Stimulated activated CD8-positive, alpha-beta memory T cell treated with anti-CD3 and anti-CD28 coated beads, Interleukin-4, amount 100 ng/mL, for 1 hour (primary cell): ENCODE results near the gene STEAP3.

ENCODE experiments used
- DNase-seq, 2 donors: peaks; one replicate each; pipeline ENCODE4 v3.0.0-alpha.2; 2020; ENCODE audit warnings: low read depth in 2 of 2, low spot score in 1 of 2

The STEAP3 gene

GRCh38 chr2:119197529-119198239 is 25.9 kb upstream of the STEAP3 start:
- no peak for DNase-seq

GRCh38 chr2:119198240-119198840 is 25.3 kb upstream of the STEAP3 start:
- DNase-seq = no peak

- DNase-seq = no peak
Observed at GRCh38 chr2:119201815-119202214, 21.8 kb upstream of the STEAP3 start.

- DNase-seq = no peak
Observed at GRCh38 chr2:119202610-119203310, 20.9 kb upstream of the STEAP3 start.

- no peak for DNase-seq
Observed at GRCh38 chr2:119204525-119204924, 19.1 kb upstream of the STEAP3 start.

GRCh38 chr2:119205001-119205706 is 18.5 kb upstream of the STEAP3 start:
- no peak for DNase-seq

- no peak for DNase-seq
Observed at GRCh38 chr2:119206201-119206600, 17.4 kb upstream of the STEAP3 start.

- DNase-seq = no peak
Observed at GRCh38 chr2:119207447-119207846, 16.2 kb upstream of the STEAP3 start.

- no peak for DNase-seq
Observed at GRCh38 chr2:119208791-119209203, 14.8 kb upstream of the STEAP3 start.

- DNase-seq = no peak
Observed at GRCh38 chr2:119212139-119212800, 11.4 kb upstream of the STEAP3 start.

GRCh38 chr2:119214453-119215037 is 9.1 kb upstream of the STEAP3 start:
- no peak for DNase-seq

GRCh38 chr2:119216994-119217393 is 6.6 kb upstream of the STEAP3 start:
- DNase-seq = no peak

- DNase-seq = no peak
Observed at GRCh38 chr2:119218478-119219064, 5.1 kb upstream of the STEAP3 start.

GRCh38 chr2:119219873-119220272 is 3.8 kb upstream of the STEAP3 start:
- no peak for DNase-seq

GRCh38 chr2:119220720-119221301 is 2.8 kb upstream of the STEAP3 start:
- DNase-seq = no peak

GRCh38 chr2:119221609-119222008 is 2.0 kb upstream of the STEAP3 start:
- no peak for DNase-seq

- DNase-seq = no peak
Observed at GRCh38 chr2:119222213-119222612, 1.4 kb upstream of the STEAP3 start.

- DNase-seq = no peak
Observed at GRCh38 chr2:119222863-119223520, 642 bp upstream of the STEAP3 start.

- no peak for DNase-seq
Observed at GRCh38 chr2:119224391-119225104, 914 bp downstream of the STEAP3 start.
